B cell (primary cell): Measurements from ENCODE around the gene MORN1.

Source experiments
- EZH2 ChIP-seq: IDR thresholded peaks from 2 replicates; pipeline ENCODE4 v1.6.1; 2012; ENCODE audit warnings: borderline replicate concordance, low read depth, mild to moderate bottlenecking, moderate library complexity, low read length; ENCODE audit not compliant: insufficient read depth, poor library complexity, severe bottlenecking
- TF ChIP-seq, protein P1 (sequence below): fragments of 200-600 bp; IDR thresholded peaks from one replicate; pipeline ENCODE4 v1.8.0; 2022; ENCODE audit warnings: antibody characterized with exemption, mild to moderate bottlenecking

- TF ChIP-seq, protein P1, sequence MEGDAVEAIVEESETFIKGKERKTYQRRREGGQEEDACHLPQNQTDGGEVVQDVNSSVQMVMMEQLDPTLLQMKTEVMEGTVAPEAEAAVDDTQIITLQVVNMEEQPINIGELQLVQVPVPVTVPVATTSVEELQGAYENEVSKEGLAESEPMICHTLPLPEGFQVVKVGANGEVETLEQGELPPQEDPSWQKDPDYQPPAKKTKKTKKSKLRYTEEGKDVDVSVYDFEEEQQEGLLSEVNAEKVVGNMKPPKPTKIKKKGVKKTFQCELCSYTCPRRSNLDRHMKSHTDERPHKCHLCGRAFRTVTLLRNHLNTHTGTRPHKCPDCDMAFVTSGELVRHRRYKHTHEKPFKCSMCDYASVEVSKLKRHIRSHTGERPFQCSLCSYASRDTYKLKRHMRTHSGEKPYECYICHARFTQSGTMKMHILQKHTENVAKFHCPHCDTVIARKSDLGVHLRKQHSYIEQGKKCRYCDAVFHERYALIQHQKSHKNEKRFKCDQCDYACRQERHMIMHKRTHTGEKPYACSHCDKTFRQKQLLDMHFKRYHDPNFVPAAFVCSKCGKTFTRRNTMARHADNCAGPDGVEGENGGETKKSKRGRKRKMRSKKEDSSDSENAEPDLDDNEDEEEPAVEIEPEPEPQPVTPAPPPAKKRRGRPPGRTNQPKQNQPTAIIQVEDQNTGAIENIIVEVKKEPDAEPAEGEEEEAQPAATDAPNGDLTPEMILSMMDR, result no peak
- TF ChIP-seq EZH2, result no peak
Measured at GRCh38 chr1:2433936-2434655, 42.7 kb upstream of the MORN1 start.
